Measurements from ENCODE around the gene SYTL5. TPM values are rescaled to one million over a fixed set of nuclear protein-coding genes. Genes with fewer than 3 reads are reported as not detected.

The SYTL5 gene
- total RNA-seq, 1 donor from 2014 or later, result not detected

- ATAC-seq (no peak), DNase-seq (ENCODE audit: low spot score) (no peak)
- intact Hi-C loops (cut with DNase I), result no loop called here
These were observed 76.0 kb downstream of the SYTL5 start for GRCh38 chrX:38082309-38082708.

- intact Hi-C loops (cut with DNase I), result no loop called here
- no peak for DNase-seq (ENCODE audit: low spot score)
These were observed 79.5 kb downstream of the SYTL5 start for GRCh38 chrX:38085813-38086212.

GRCh38 chrX:38086451-38087215 is 80.3 kb downstream of the SYTL5 start:
- no peak for ATAC-seq
- no peak for DNase-seq (ENCODE audit: low spot score)
- intact Hi-C loops (cut with DNase I), result no loop called here

More at GRCh38 chrX:38085813-38086212, 79.5 kb downstream of the SYTL5 start:
- ATAC-seq, result no peak

- ATAC-seq (no peak), DNase-seq (ENCODE audit: low spot score) (no peak)
- intact Hi-C loops (cut with DNase I), result no loop called here
These were observed 81.2 kb downstream of the SYTL5 start for GRCh38 chrX:38087594-38087993.

- no peak for DNase-seq (ENCODE audit: low spot score)
- intact Hi-C loops (cut with DNase I), result no loop called here
- no peak for ATAC-seq
These were observed 83.0 kb downstream of the SYTL5 start for GRCh38 chrX:38089173-38089982.

GRCh38 chrX:38095971-38096529 is 89.7 kb downstream of the SYTL5 start:
- DNase-seq (ENCODE audit: low spot score) (no peak), ATAC-seq (no peak)
- intact Hi-C loops (cut with DNase I), result no loop called here

- DNase-seq (ENCODE audit: low spot score) (no peak), ATAC-seq (no peak)
- intact Hi-C loops (cut with DNase I), result no loop called here
These were observed 93.3 kb downstream of the SYTL5 start for GRCh38 chrX:38099688-38100087.

GRCh38 chrX:38102240-38102639 is 95.9 kb downstream of the SYTL5 start:
- intact Hi-C loops (cut with DNase I), result no loop called here
- ATAC-seq, result no peak

GRCh38 chrX:38102875-38103274 is 96.5 kb downstream of the SYTL5 start:
- ATAC-seq, result no peak
- intact Hi-C loops (cut with DNase I), result no loop called here
- DNase-seq (ENCODE audit: low spot score), result no peak

More at GRCh38 chrX:38102240-38102639, 95.9 kb downstream of the SYTL5 start:
- DNase-seq (ENCODE audit: low spot score), result no peak

- no peak for DNase-seq (ENCODE audit: low spot score)
- intact Hi-C loops (cut with DNase I), result no loop called here
- no peak for ATAC-seq
These were observed 97.8 kb downstream of the SYTL5 start for GRCh38 chrX:38103857-38104812.

- intact Hi-C loops (cut with DNase I), result no loop called here
- no peak for DNase-seq (ENCODE audit: low spot score)
- no peak for ATAC-seq
These were observed 98.9 kb downstream of the SYTL5 start for GRCh38 chrX:38105216-38105725.

GRCh38 chrX:38106991-38107655 is 100.8 kb downstream of the SYTL5 start:
- ATAC-seq, result no peak
- intact Hi-C loops (cut with DNase I), result no loop called here
- DNase-seq (ENCODE audit: low spot score), result no peak

- no peak for ATAC-seq
- intact Hi-C loops (cut with DNase I), result no loop called here
- no peak for DNase-seq (ENCODE audit: low spot score)
These were observed 102.0 kb downstream of the SYTL5 start for GRCh38 chrX:38108364-38108763.

GRCh38 chrX:38109042-38109898 is 102.9 kb downstream of the SYTL5 start:
- ATAC-seq (no peak), DNase-seq (ENCODE audit: low spot score) (no peak)
- intact Hi-C loops (cut with DNase I), result no loop called here

GRCh38 chrX:38110231-38110630 is 103.9 kb downstream of the SYTL5 start:
- ATAC-seq, result no peak
- intact Hi-C loops (cut with DNase I), result no loop called here
- DNase-seq (ENCODE audit: low spot score), result no peak

GRCh38 chrX:38111196-38111595 is 104.8 kb downstream of the SYTL5 start:
- ATAC-seq, result no peak
- intact Hi-C loops (cut with DNase I), result no loop called here

GRCh38 chrX:38112566-38112965 is 106.2 kb downstream of the SYTL5 start:
- intact Hi-C loops (cut with DNase I), result no loop called here
- no peak for ATAC-seq
- DNase-seq (ENCODE audit: low spot score), result no peak

More at GRCh38 chrX:38111196-38111595, 104.8 kb downstream of the SYTL5 start:
- DNase-seq (ENCODE audit: low spot score), result no peak

All from sciatic nerve (tissue), 2 donors.